ENCODE results near the gene HSBP1. TPM values are rescaled to one million over a fixed set of nuclear protein-coding genes. Genes with fewer than 3 reads are reported as not detected.

HSBP1 gene
- total and polyA plus RNA-seq, 9 of the 15 experiments (the other 6 are each of a cell fraction or from before 2014, with no cell fraction given), result 84.9 to 677 (median 204) TPM

DNA sequence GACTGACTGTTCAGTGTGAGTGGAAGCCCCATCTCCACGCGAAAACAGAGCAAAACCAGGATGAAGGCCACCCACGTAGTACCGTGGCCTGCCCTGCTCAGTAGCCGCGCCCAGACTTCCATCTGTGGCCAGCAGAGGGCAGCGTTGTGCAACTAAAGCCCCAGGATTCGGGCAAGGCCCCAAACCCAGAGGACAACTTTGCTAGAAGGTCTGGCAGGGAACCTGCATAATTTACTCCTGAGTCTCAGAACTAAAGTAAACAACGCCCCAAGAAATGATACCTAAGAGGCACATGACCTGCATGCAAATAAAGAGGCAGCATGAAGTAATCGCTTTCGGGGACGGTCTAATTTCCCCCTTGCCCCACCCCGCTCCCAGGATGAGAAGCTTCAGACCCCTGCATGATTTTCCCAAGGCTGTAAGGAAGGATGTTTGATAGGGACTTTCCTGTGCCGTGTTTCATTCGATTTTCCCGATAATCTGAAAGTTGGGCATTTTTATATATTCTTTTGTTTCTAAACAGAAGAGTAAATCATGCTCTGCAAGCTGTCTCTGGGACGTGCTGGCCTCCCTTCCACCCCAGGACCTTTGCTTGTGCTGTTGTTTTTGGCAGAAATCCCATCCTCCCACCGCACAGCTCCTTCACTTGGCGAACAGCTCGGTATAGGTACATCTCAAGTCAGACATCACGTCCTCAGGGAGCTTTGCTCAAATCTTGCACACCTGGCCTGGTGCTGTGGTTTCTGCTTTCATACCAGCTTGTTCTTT is 18.6 kb downstream of the HSBP1 start (continued):
- no peak for TF ChIP-seq NR2C1 (IDR thresholded peaks at IDR 0.05)
- no peak for TF ChIP-seq NR2C1 (tag; IDR thresholded peaks at IDR 0.05)
- TF ChIP-seq KLF1 (tag; IDR thresholded peaks at IDR 0.05), result no peak
- TF ChIP-seq ARID2 (IDR thresholded peaks at IDR 0.05), result peak; percentile 44; the same call in 1 of the 2 replicates
- peak; percentile 35; the same call in 1 of the 2 replicates for TF ChIP-seq JUND (IDR thresholded peaks at IDR 0.05; ENCODE audit: borderline replicate concordance, low read depth, low read length)
- no peak; the same call in 2 of the 3 replicates for TF ChIP-seq JUND (tag; IDR thresholded peaks at IDR 0.05; ENCODE audit: borderline replicate concordance, low read depth, low read length)
- TF ChIP-seq ZZZ3 (IDR thresholded peaks at IDR 0.05), result no peak
- no peak for TF ChIP-seq ZNF589 (CRISPR knock-in tag; IDR thresholded peaks at IDR 0.05; ENCODE audit: low read depth)
- TF ChIP-seq SRSF3 (IDR thresholded peaks at IDR 0.05; ENCODE audit: insufficient read depth, low read length), result no peak
- TF ChIP-seq ZNF212 (CRISPR knock-in tag; IDR thresholded peaks at IDR 0.05), result no peak
- no peak for TF ChIP-seq NFE2L1 (tag; IDR thresholded peaks at IDR 0.05; ENCODE audit: borderline replicate concordance, low read depth)
- TF ChIP-seq, protein P1, sequence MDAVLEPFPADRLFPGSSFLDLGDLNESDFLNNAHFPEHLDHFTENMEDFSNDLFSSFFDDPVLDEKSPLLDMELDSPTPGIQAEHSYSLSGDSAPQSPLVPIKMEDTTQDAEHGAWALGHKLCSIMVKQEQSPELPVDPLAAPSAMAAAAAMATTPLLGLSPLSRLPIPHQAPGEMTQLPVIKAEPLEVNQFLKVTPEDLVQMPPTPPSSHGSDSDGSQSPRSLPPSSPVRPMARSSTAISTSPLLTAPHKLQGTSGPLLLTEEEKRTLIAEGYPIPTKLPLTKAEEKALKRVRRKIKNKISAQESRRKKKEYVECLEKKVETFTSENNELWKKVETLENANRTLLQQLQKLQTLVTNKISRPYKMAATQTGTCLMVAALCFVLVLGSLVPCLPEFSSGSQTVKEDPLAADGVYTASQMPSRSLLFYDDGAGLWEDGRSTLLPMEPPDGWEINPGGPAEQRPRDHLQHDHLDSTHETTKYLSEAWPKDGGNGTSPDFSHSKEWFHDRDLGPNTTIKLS (IDR thresholded peaks at IDR 0.05; ENCODE audit: borderline replicate concordance, low read depth), result 0 out of 2 replicates have a peak, but pooled peaks have one; percentile 40
- no peak for TF ChIP-seq PYGO2 (tag; IDR thresholded peaks at IDR 0.05)
- TF ChIP-seq CSDE1 (IDR thresholded peaks at IDR 0.05), result no peak
- no peak for TF ChIP-seq SLC30A9 (CRISPR knock-in tag; IDR thresholded peaks at IDR 0.05)
- TF ChIP-seq, protein P2, sequence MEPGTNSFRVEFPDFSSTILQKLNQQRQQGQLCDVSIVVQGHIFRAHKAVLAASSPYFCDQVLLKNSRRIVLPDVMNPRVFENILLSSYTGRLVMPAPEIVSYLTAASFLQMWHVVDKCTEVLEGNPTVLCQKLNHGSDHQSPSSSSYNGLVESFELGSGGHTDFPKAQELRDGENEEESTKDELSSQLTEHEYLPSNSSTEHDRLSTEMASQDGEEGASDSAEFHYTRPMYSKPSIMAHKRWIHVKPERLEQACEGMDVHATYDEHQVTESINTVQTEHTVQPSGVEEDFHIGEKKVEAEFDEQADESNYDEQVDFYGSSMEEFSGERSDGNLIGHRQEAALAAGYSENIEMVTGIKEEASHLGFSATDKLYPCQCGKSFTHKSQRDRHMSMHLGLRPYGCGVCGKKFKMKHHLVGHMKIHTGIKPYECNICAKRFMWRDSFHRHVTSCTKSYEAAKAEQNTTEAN (CRISPR knock-in tag; IDR thresholded peaks at IDR 0.05), result no peak
- TF ChIP-seq SRF (CRISPR knock-in tag; IDR thresholded peaks at IDR 0.05), result no peak
- TF ChIP-seq ZNF217 (CRISPR knock-in tag; IDR thresholded peaks at IDR 0.05), result 0 out of 2 replicates have a peak, but pooled peaks have one; percentile 25
- TF ChIP-seq CEBPG (CRISPR knock-in tag; IDR thresholded peaks at IDR 0.05), result no peak; the same call in 1 of the 2 replicates
- 0 out of 4 replicates have a peak, but pooled peaks of 1 of the 2 experiments have one; percentile 18 for TF ChIP-seq CEBPG (tag; conservative IDR thresholded peaks at IDR 0.05 in 1 of 2, IDR thresholded peaks at IDR 0.05 in 1 of 2)
- TF ChIP-seq ARID1B (IDR thresholded peaks at IDR 0.05), result no peak
- no peak for TF ChIP-seq DPF2 (IDR thresholded peaks at IDR 0.05)
- TF ChIP-seq ARNT (IDR thresholded peaks at IDR 0.05), result no peak
- no peak for TF ChIP-seq HDAC2 (IDR thresholded peaks at IDR 0.05)

All from K562 (cell line).